Measurements from ENCODE around the gene BRMS1L.
"Not testable (repeated sequence)": the region's sequence is repeated elsewhere in the genome, so short reads cannot be mapped to it uniquely, and the experiment has no call there.

Gene BRMS1L

DNA sequence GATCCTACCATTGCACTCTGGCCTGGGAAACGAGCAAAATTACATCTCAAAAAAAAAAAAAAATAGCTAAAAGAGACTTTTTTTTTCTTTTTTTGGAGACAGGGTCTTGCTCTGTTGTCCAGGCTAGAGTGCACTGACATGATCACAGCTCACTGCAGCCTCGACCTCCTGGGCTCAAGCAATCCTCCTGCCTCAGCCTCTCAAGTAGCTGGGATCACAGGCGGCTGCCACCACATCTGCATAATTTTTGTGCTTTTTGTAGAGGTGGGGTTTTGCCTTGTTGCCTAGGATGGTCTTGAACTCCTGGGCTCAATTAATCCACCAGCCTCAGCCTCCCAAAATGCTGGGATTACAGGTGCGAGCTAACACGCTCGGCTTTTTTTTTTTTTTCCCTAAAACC lies 28.3 kb upstream of the BRMS1L start:
- no peak for DNase-seq (ENCODE audit: low read depth, low spot score)
- in situ Hi-C loops (cut with HindIII; ENCODE audit: low sequenced_read_pairs): no loop called here
- H3K4me3 ChIP-seq (ENCODE audit: low read depth, low read length): no peak overlapping the region
- no peak for TF ChIP-seq CTCF (IDR thresholded peaks at IDR 0.05; ENCODE audit: low read depth, low read length)

DNA sequence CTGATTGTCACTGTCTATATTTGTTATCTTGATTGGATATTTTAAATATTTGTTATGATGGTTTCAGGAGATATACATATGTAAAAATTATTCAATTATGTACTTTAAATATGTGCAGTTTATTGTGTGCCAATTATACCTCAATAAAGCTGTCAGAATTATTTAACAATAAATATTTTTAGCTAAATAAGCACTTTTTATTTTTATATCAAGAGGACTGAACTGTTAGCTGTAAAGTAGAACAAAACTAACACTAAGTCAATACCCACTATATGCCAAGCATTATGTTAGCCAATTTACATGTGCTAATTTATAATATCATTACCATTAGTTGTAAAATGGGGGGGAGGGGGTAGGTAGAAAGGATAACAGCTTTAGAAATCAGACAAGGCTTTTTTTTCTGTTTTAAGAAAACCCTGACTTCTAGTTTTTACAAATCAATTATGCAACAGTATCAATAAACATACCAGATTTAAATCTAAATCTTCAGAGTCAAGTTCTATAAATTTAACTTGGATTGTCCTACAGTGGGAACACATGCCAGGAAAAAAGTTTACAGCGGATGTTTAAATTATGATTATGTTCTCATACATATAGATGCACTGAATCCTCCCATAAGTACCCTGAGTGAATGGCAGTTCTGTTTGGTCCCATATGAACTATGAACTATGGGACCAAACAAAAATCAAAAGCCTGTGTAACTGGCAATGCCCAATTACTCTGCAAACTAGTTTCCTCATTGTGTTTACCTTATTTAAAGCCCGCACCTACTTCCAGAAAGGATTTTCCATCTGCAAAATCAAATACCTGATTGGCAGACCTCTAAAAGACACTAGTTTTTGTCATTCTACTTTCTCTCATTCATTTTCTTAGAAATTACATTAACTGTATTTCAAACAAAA lies 19.9 kb upstream of the BRMS1L start:
- in situ Hi-C loops (cut with HindIII; ENCODE audit: low sequenced_read_pairs): no loop called here

GRCh38 chr14:35807131-35807961 lies 18.8 kb upstream of the BRMS1L start:
- in situ Hi-C loops (cut with HindIII; ENCODE audit: low sequenced_read_pairs): no loop called here
- peak overlapping the region; percentile 83 for H3K4me3 ChIP-seq (ENCODE audit: low read depth, low read length)
- DNase-seq (ENCODE audit: low read depth, low spot score): no peak
- no peak for TF ChIP-seq CTCF (IDR thresholded peaks at IDR 0.05; ENCODE audit: low read depth, low read length)

More for the DNA sequence above, 19.9 kb upstream of the BRMS1L start:
- DNase-seq (ENCODE audit: low read depth, low spot score): no peak
- H3K4me3 ChIP-seq (ENCODE audit: low read depth, low read length): no peak overlapping the region
- no peak for TF ChIP-seq CTCF (IDR thresholded peaks at IDR 0.05; ENCODE audit: low read depth, low read length)

DNA sequence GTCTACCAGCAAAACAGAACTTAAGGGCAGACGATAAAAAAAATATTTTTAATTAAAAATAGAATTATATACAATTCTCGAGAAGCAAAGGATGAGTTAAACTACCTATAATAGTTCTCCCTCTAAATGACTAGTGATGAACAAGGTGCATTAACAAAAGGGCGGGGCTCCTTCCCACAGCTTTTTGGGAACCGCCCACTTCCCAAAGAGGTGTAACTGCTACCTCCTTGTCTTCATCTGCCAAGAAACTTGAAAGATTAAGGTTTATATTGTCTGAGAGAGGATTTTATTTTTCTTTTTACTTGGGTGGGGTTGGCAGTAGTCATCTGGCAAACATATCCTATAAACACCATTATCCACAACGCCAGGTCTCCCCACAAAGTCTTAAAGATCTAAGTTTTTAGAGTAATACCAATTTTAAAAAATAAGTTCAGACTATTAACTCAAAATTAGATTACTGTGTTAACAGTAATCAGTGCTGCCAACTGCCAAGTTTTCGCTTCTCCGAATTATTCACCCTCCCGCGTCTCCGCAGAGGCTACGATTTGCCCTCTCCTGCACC lies 18.0 kb upstream of the BRMS1L start:
- in situ Hi-C loops (cut with HindIII; ENCODE audit: low sequenced_read_pairs): no loop called here
- peak; percentile 16 for DNase-seq (ENCODE audit: low read depth, low spot score)
- TF ChIP-seq CTCF (IDR thresholded peaks at IDR 0.05; ENCODE audit: low read depth, low read length): no peak
- peak overlapping the region; percentile 83 for H3K4me3 ChIP-seq (ENCODE audit: low read depth, low read length)

- peak within 1 kb of the TSS; percentile 83 for H3K4me3 ChIP-seq (ENCODE audit: low read depth, low read length)
- TF ChIP-seq CTCF (IDR thresholded peaks at IDR 0.05; ENCODE audit: low read depth, low read length): peak; percentile 50
- in situ Hi-C loops (cut with HindIII; ENCODE audit: low sequenced_read_pairs): not testable (repeated sequence)
- DNase-seq (ENCODE audit: low read depth, low spot score): peak; percentile 99
Observed at GRCh38 chr14:35808638-35809563, 17.2 kb upstream of the BRMS1L start, which contains the start of gene RALGAPA1. TSS of gene RALGAPA1 (minus strand) at chr14:35809295. CDS start at chr14:35808835, 460 bp downstream.

All from astrocyte of the spinal cord (primary cell).